ENCODE results near the gene NSA2.
"Not testable (repeated sequence)": the region's sequence is repeated elsewhere in the genome, so short reads cannot be mapped to it uniquely, and the experiment has no call there.

NSA2 gene

GRCh38 chr5:74766849-74767578 lies at the start of gene NSA2, which contains the start of gene GFM2:
Gene NSA2, plus strand, starts transcription at chr5:74767249. Its CDS starts 112 bp downstream, at chr5:74767361.
Gene GFM2, minus strand, starts transcription at chr5:74767117. Its CDS starts 3,375 bp downstream, at chr5:74763742.
- peak; percentile 40 to 97 (median 91) for DNase-seq

- no peak for DNase-seq
These were observed 49.5 kb upstream of the NSA2 start for GRCh38 chr5:74717596-74717995.

DNA sequence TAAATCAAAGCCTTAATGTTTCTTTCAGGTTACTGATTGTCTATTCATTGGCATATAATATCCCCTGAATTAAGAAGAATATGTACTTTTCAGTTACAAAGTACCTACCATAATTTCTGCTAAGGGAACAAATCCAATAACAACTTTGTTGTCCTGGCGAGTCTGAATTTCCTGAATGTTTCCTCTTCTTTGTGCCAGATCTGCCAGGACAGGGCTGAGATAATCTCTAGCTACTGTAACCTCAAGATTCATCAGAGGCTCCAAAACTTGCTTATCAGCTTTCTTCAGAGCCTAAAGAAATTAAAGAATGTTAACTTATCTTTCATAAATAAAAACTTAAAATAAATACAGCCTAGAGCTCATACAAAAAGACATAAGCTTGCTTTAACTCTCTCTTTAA lies 44.8 kb upstream of the NSA2 start:
- DNase-seq = no peak

- no peak for DNase-seq
These were observed 41.7 kb upstream of the NSA2 start for GRCh38 chr5:74725331-74725730.

DNA sequence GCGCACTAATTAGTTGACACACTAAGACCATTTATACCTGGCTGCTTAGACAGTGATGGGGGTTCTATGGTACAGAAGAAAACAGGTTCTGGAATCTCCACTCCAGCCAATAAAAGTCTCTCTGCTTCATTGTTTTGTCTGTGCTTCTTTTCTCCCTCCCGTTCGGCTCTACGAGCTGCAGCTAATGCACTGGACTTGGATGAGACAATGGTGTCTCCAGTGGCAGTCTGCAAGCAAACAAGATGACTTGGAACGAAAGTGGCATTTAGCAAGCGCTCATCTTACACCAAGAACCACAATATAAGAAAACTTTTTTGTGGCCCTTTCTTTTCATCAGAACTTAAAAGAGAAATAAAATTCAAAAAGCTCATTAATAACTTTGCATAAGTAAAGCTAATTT lies 30.3 kb upstream of the NSA2 start:
- peak in 6 of 14 donors; percentile 0 to 13 (median 1) for DNase-seq

GRCh38 chr5:74738406-74738805 lies 28.6 kb upstream of the NSA2 start:
- DNase-seq = no peak

DNA sequence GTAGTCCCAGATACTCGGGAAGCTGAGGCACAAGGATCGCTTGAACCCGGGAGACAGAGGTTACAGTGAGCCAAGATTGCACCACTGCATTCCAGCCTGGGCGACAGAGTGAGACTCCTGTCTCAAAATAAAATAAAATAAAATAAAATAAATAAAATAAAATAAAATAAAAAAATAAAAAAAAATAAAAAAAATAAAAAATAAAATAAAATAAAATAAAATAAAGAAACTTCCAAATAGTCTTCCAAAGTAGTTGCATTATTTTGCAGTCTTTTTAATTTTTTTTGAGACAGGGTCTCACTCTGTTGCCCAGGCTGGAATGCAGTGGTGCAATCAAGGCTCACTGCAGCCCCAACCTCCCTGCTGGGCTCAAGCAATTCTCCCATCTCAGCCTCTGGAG lies 18.3 kb upstream of the NSA2 start:
- DNase-seq = not testable (repeated sequence)

- DNase-seq = no peak
These were observed 5.8 kb upstream of the NSA2 start for GRCh38 chr5:74761241-74761640.

DNA sequence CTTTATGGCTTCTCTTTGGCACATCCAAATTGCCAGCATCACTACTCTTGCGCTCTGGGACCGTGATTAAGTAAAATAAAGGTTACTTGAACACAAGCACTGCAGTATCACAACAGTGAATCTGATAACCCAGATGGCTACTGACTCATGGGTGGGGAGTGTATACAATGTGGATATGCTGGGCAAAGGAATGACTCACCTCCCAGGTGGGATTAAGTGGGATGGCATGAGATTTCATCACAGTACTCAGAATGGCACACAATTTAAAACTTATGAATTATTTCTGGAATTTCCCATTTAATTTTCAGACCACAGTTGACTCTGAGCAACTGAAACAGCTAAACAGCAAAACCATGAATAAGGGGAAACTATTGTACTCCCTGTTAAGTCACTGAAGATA lies 4.5 kb upstream of the NSA2 start:
- no peak for DNase-seq

DNA sequence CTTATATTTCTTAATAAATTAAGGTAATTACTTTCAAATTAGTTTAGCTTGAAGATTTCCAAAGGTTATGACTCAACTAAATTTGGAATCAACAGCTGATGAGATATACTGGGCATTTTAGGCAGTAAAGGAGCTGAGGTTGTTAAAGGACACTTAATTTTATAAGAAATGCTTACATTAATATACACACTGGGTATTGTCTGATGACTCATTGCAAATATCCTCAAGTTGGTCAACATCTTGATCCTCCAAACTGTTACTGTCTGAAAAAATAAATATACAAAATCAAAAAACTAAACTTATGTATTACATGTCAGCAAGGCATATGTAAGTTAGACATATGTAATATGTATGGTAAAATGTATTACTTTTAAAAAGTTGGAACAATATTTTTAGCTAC lies 3.5 kb upstream of the NSA2 start:
- no peak for DNase-seq

DNA sequence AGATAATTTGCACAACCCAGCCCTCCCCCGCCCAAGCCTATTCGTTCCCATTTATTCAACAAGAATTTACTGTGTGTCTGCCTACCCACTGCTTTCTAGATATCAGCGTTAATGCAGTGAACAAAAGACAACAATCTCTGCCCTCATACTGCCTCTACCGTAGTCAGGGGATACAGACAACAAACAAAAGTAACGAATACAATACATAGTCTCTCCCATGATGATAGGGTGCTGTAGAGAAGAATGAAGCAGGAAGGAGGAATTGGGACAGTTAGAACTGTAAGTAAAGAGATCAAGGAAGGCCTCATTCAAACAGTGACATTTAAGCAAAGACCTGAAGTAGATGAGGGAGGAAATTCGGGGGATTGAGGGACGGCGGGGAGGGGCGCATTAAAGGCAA lies 1.8 kb upstream of the NSA2 start:
- DNase-seq = no peak

DNA sequence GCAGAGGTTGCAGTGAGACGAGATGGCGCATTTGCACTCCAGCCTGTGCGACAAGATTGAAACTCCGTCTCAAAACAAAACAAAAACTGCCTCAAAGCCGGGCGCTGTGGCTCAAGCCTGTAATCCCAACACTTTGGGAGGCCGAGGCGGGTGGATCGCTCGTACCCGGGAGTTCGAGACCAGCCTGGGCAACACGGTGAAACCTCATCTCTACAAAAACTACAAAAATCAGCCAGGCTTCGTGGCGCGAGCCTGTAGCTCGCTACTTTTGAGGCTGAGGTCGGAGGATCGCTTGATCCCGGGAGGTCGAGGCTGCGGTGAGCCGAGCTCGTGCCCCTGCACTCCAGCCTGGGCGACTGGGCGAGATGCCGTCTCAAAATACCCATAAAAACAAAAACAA lies 1.1 kb upstream of the NSA2 start:
- no peak for DNase-seq

GRCh38 chr5:74766418-74766848 lies 616 bp upstream of the NSA2 start:
- DNase-seq = peak in 2 of 14 donors; percentile 30 to 46

- DNase-seq = peak in 1 of 14 donors; percentile 29
These were observed 497 bp downstream of the NSA2 start for GRCh38 chr5:74767579-74767913.

DNA sequence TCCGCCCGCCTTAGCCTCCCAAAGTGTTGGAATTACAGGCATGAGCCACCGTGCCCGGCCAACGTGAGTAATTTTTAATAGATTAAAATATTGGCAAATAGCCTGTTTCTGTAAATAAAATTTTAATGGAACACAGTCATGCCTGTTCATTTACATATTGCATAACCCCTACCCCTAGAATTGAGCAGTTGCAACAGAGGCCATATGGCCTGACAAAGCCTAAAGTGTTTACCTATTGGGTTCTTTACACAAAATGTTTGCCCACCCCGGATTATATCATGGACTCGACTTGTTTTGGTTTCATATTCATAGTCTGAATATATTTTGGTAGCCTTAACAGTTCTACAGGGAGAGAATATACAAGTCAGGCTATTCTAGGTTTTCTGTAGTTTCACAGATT lies 5.3 kb downstream of the NSA2 start:
- DNase-seq = no peak

GRCh38 chr5:74778609-74779008 lies 11.6 kb downstream of the NSA2 start:
- DNase-seq = no peak

DNA sequence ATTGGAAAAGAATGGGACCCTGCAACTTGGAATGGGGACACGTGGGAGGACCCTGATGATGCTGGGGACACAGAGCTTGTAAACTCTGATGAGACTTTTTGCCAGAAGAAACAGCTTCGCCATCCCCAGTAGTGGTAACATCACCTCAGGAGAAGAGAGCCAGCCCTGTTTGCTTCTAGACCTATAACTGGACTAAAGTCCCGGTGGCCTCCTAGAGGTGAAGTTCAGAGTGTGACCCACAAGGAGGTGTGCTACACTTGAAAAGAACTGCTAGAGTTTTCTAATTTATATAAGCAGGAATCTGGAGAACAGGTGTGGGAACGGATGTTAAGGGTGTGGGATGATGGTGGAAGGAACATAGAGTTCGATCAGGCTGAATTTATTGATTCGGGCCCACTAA lies 19.8 kb downstream of the NSA2 start:
- no peak for DNase-seq

DNA sequence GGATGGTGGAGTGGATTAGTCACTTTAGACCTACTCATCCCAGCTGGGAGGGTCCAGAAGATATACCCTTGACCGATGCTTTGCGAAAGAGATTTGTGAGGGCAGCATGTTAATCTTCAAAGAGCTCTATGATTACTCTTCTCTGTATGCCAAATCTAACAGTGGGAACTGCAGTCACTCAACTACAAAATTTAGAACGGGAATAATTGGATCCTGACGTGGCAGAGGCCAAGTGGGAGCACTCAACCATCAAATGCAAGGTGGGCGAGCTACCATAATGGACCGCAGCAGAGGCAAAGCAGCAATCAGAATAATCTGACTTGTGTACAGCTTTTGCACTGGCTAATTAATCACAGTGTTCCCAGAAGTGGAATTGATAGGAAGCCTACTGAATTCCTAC lies 20.4 kb downstream of the NSA2 start:
- DNase-seq = no peak

- DNase-seq = not testable (repeated sequence)
These were observed 24.6 kb downstream of the NSA2 start for GRCh38 chr5:74791669-74792068.

GRCh38 chr5:74798977-74799911 lies 32.2 kb downstream of the NSA2 start:
- DNase-seq = peak in 9 of 14 donors; percentile 11 to 68 (median 38)

DNA sequence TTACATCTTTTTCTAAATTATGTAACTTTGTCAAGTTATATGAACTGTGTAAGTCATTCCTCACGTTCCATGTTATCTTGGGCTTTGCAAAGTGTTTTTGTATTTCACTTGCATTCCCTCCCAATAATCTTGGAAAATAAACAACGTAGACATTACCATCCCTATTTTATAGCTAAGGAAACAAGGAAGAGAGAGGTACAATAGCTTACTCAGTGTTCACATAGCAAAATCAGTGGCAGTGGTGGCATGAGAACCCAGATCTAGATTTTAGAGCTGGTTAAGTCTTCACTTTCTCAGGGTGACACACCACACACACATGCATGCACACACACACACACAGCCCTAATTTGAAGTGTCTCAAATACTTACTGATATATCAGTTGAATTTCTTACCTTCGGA lies 34.1 kb downstream of the NSA2 start:
- no peak for DNase-seq

GRCh38 chr5:74801941-74802340 lies 34.9 kb downstream of the NSA2 start:
- DNase-seq = no peak

- DNase-seq = no peak
These were observed 43.9 kb downstream of the NSA2 start for GRCh38 chr5:74810915-74811314.

DNA sequence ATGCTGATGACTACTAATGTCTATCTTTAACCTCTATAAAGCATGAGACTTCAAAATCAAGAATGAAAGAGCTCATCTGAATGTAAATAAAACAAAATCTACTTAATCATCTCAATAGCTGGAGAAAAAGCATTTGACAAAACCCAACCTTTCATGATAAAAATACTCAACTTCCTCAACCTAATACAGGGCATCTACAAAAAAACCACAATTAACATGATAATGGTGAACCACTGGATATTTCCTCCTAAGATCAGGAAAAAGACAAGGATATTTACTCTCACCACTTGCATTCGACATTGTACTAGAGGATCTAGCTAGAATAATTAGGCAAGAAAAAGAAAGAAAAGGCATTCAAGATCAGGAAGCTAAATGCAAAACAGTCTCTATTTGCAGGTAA lies 49.8 kb downstream of the NSA2 start:
- DNase-seq = no peak

Data from C1 segment of cervical spinal cord (tissue), 14 donors.